Measurements from ENCODE around the gene KLRC2.
"Not testable (repeated sequence)": the region's sequence is repeated elsewhere in the genome, so short reads cannot be mapped to it uniquely, and the experiment has no call there.

DNA sequence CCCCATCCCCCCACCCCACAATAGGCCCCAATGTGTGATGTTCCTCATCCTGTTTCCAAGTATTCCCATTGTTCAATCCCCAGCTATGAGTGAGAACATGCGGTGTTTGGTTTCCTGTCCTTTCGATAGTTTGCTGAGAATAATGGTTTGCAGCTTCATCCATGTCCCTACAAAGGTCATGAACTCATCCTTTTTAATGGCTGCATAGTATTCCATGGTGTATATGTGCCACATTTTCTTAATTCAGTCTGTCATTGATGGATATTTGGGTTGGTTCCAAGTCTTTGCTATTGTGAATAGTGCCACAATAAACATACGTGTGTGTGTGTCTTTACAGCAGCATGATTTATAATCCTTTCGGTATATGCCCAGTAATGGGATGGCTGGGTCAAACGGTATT lies 37.0 kb upstream of the KLRC2 start:
- not testable (repeated sequence) for TF ChIP-seq CTCF (IDR thresholded peaks at IDR 0.05; ENCODE audit: low read length); EZH2 (IDR thresholded peaks at IDR 0.05; ENCODE audit: borderline replicate concordance, low read length)
